Motor neuron (in vitro differentiated cells): ENCODE results near the gene PFKM. TPM values are rescaled to one million over a fixed set of nuclear protein-coding genes. Genes with fewer than 3 reads are reported as not detected.
"Not testable (repeated sequence)": the region's sequence is repeated elsewhere in the genome, so short reads cannot be mapped to it uniquely, and the experiment has no call there.

Experiments used
- ATAC-seq, 8 experiments: fragments of 200-7000 bp; cut with Tn5 transposase; replicated peaks in 6 of 8; 2 replicates each; pipeline ENCODE4 v1.8.0; 2021; ENCODE audit warnings: mild to moderate bottlenecking in 8 of 8, moderate library complexity in 8 of 8
- H3K27ac ChIP-seq, 2 donors: fragments of 250-450 bp; sonication (Bioruptor Pico); 2 replicates each; pipeline ENCODE4 v1.9.0; 2021; ENCODE audit warnings: antibody characterized with exemption in 2 of 2, mild to moderate bottlenecking in 2 of 2, moderate library complexity in 1 of 2
- H3K4me1 ChIP-seq, 2 donors: fragments of 250-450 bp; sonication (Bioruptor Pico); replicated peaks in 1 of 2; 2 replicates each; pipeline ENCODE4 v1.6.1; 2021; ENCODE audit warnings: antibody characterized with exemption in 2 of 2, mild to moderate bottlenecking in 2 of 2, moderate library complexity in 1 of 2
- H3K4me3 ChIP-seq, 5 donors: fragments of 250-450 bp; sonication (Bioruptor Pico); 2 replicates each; pipeline ENCODE4 v1.9.0; 2021; ENCODE audit warnings: antibody characterized with exemption in 5 of 5, mild to moderate bottlenecking in 5 of 5, moderate library complexity in 4 of 5
- WGBS, 10 experiments: fragments of 450-650 bp; shearing (Covaris generic); methylation state at CpG; one replicate each; pipeline ENCODE4 v1.0.0; 2022; 5-methylcytosine and 5-hydroxymethylcytosine counted together
- in situ Hi-C, 9 experiments: fragments of 400-800 bp; cut with MboI; loops; one replicate each; pipeline ENCODE4 v1.15.0; 2021; ENCODE audit warnings: low sequenced_read_pairs in 9 of 9, low pct_unique_long_range_greater_than_20kb in 2 of 9; ENCODE audit not compliant: unreplicated experiment in 9 of 9
- total RNA-seq, 8 experiments: library from RNA; unstranded; fragments of 300-600 nt; gene quantifications; 2 replicates each; pipeline versions ENCODE4 v1.2.3 to v1.2.4, GENCODE V29; 2022

PFKM gene
- total RNA-seq, 8 experiments from 2014 or later: 66.7 to 146 (median 81.6) TPM

DNA sequence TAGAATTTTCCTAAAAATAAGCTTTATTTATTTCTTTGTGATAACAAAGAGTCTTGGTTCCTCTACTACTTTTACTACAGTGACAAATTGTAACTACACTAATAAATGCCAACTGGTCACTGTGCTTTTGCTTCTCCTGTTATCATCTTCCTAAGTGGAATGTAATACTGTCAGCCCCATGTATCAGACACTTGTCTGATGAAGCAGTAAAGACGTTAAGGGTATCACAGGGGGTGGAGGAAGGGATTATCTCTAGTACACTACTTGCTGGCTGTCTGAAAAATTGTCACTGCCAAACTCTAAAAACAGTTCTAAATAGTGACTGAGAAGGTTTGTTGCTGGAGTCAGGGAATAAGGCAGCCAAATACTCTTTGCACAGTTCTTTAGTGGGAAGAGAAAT is 26.8 kb downstream of the PFKM start:
- ATAC-seq: no peak
- H3K4me1 ChIP-seq: peaks cover 0 to 5% of the 10 kb centered on the region in 2 donors
- H3K4me3 ChIP-seq: no peak overlapping the region
- 0 to 80% (median 63%) methylated on average over 1 of the region's 1 CpG; no CpG with 5 or more reads in 3 of the 10 experiments for WGBS, 10 experiments
- in situ Hi-C loops: no loop called here
- H3K27ac ChIP-seq: no peak overlapping the region

DNA sequence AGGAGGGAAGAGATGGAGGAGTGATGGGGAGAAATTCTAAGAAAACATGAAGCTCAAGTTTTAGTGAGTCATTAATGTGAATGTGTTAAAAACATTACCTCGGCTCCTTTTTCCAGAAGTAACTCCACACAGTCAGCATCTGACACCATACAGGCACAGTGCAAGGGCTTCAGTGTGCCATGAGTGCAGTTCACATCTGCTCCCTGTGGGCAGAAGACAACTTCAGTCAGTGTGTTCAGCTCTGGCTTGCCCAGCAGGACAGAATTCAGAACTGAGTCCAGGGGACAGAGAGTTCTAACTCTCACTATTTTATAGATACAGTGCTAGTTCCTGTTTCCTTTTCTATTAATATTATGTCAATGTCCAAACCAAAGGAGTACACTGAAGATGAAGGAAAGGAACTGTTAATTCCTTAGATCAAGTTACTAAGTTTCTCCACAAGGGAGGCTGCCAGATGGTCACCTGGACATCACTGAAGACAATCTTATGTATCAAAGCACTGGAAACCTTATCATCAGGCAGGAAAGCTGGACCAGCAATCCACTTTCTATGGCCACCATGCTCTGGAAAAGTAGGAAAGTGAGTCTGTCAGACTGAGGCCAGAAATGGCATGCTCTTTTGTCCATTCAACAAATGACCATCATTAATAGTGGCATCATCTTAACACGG is 32.1 kb downstream of the PFKM start:
- in situ Hi-C loops: no loop called here
- no peak for ATAC-seq
- WGBS, 10 experiments: 40 to 100% (median 86%) methylated on average over 1 to 2 of the region's 2 CpGs; no CpG with 5 or more reads in 3 of the 10 experiments
- Histone ChIP-seq H3K27ac (no peak overlapping the region), H3K4me1 (peaks cover 0 to 3% of the 10 kb centered on the region in 2 donors), H3K4me3 (no peak overlapping the region)

DNA sequence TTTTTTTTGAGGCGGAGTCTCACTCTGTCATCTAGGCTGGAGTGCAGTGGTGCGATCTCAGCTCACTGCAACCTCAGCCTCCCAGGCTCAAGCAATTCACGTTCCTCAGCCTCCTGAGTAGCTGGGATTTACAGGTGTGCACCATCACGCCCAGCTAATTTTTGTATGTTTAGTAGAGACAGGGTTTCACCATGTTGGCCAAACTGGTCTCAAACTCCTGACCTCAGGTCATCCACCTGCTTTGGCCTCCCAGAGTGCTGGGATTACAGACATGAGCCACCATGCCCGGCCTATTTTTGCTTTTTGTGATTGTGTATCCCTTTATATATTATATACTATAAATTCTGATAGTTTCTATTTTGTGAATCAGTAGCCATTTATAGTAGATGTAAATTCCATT is 36.6 kb downstream of the PFKM start:
- 67 to 100% (median 100%) methylated on average over 1 to 3 of the region's 5 CpGs; no CpG with 5 or more reads in 5 of the 10 experiments for WGBS, 10 experiments
- in situ Hi-C loops, H3K27ac ChIP-seq, H3K4me3 ChIP-seq, H3K4me1 ChIP-seq, ATAC-seq: not testable (repeated sequence)

DNA sequence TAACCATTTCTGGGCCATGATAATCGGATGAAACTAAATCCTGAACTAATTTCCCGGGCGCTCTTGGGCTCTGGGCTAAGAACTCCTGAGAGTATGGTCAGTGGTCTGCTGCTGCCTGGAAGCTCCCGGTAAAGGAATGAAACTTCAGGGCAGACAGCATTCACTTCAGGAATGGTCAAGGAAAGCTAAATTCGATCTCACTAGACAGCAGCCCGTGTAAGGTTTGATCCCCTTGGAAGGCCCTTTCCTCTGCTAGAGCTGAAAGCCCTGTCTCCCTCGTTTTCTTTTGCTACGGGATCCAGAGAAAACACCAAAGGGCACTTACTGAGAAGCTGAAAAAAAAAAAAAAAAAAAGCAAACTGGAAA is 37.5 kb downstream of the PFKM start:
- 0 to 41% (median 17%) methylated on average over 1 to 6 of the region's 8 CpGs; no CpG with 5 or more reads in 2 of the 10 experiments for WGBS, 10 experiments
- peak overlapping the region; percentile 58 to 88 (median 68) for H3K4me3 ChIP-seq
- peak in 2 of 8 experiments; percentile 2 for ATAC-seq
- peak overlapping the region; percentile 80 to 89 for H3K27ac ChIP-seq
- in situ Hi-C loops: no loop called here
- peaks cover 0 to 4% of the 10 kb centered on the region in 2 donors for H3K4me1 ChIP-seq

DNA sequence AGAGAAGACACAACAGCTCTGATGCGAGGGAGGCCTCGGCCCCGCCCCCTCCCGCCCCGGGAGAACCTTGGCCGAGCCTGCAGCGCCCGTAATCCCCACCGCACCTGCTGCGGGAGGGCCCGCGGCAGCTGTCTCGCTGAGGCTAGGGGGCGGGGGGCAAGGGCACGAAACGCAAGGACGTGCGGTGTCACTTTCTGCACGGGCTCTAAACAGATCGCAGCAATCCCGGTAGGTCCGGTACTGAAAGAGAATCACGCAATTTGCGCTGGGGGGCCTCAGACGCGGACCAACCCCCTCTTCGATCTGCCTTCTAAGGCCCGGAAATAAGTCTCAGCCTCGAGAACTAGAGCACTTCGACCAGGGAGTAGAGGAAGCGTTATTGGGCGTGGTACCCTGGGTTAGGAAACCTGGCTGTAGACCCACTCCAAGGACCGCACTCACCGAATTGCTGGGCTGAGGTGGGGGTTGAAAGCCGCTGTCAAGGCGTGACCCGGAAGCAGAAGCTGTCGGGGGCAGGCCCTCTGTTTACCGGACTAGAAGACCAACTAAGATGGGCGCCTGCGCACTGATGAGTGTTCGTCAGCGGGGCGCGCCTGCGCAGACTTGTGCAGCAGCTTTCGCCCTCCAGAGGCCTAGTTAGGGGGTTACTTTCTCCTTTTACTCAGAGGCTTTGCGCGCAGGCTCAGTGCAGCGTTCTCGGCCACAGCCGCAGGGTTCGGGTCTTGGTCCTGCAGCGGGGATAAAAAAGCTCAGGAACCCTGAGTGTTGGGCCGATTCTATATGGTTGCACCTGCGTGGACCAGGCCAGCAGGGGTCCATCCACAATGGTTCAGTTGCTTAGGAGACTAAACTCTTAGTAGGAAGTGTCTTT is 38.1 kb downstream of the PFKM start, which contains the start of gene ASB8:
TSS of gene ASB8 (minus strand) at position 498 of the 871 bp plus-strand sequence. CDS start 4,019 bp downstream, outside the sequence.
- Histone ChIP-seq H3K4me3 (peak within 1 kb of the TSS; percentile 58 to 88 (median 68)), H3K27ac (peak within 1 kb of the TSS; percentile 80 to 89), H3K4me1 (peaks cover 0 to 4% of the 10 kb centered on the region in 2 donors)
- WGBS, 10 experiments: 0 to 1% (median 0%) methylated on average over 2 to 21 of the region's 56 CpGs; no CpG with 5 or more reads in 4 of the 10 experiments
- in situ Hi-C loops: no loop called here
- peak; percentile 91 to 96 (median 94) for ATAC-seq

DNA sequence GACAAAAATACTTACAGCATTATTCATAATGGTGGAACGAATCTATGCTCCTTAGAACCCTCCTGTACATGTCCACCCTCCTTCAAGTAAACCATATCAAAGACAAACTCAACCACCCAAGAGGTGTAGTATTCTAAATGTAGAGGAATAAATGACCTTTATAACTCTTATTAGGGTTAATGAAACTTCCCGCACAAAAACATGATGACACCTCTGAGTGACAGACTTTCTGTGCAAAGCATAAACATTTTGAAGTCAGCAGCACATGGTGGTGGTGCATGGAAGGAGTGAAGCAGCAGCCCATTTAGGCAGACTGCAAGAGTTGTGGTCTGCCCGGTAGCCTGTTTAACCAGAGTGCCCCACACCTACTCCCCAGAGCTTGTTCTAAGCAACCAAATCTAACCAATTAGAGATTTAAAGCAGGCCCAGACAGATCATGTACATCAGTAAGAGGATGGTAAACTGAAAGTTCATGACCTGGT is 38.8 kb downstream of the PFKM start:
- H3K27ac ChIP-seq: peak overlapping the region; percentile 55 to 76
- peak overlapping the region; percentile 23 to 88 (median 68) for H3K4me3 ChIP-seq
- peaks cover 0 to 4% of the 10 kb centered on the region in 2 donors for H3K4me1 ChIP-seq
- ATAC-seq: peak in 1 of 8 experiments; percentile 17
- in situ Hi-C loops: no loop called here
- 67 to 100% (median 100%) methylated on average over 1 to 2 of the region's 3 CpGs; no CpG with 5 or more reads in 5 of the 10 experiments for WGBS, 10 experiments

DNA sequence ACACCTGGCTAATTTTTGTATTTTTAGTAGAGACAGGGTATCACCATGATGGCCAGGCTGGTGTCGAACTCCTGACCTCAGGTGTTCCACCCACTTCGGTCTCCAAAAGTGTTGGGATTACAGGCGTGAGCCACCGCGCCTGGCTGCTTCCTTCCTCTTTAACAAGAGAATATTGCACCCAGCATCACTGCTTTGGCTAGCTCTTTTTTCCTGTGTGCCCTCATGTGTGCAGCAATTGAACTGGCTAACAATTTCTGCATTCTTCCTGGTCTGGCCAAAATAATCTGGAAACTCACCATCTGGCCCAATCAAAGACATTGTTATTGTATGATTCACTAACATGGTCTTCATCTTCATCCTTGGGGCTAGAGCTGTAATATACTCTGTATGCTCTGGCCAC is 40.9 kb downstream of the PFKM start:
- Histone ChIP-seq H3K4me1 (peaks cover 0 to 4% of the 10 kb centered on the region in 2 donors), H3K4me3 (no peak overlapping the region), H3K27ac (no peak overlapping the region)
- in situ Hi-C loops: loop anchor here in 1 of 9 experiments (10.0 kb wide), 1 partner anchor 75 kb away; no protein-coding TSS in a partner anchor
- 88 to 100% (median 100%) methylated on average over 1 to 5 of the region's 5 CpGs; no CpG with 5 or more reads in 3 of the 10 experiments for WGBS, 10 experiments
- no peak for ATAC-seq

DNA sequence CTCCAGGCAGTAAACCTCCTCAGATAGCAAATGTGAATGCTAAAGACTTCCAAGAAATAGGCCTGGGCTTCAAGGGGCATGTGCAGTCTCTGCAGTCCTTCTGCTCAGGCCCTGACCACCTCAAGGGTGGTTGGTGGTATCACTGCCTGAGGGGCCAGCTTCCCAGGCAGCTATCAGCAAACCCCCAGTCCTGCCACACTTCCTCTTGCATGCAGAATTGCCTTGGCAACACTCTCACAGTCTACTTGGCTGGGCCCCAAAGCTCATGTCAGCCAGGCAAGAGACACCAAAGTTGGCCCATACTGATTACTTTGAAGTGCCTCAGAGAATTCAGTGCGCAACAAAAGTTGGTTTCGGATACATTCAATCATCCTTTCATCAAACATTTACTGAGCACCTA is 41.6 kb downstream of the PFKM start:
- H3K27ac ChIP-seq: no peak overlapping the region
- ATAC-seq: peak in 1 of 8 experiments; percentile 0
- in situ Hi-C loops: loop anchor here in 1 of 9 experiments (10.0 kb wide), 1 partner anchor 76 kb away; no protein-coding TSS in a partner anchor

DNA sequence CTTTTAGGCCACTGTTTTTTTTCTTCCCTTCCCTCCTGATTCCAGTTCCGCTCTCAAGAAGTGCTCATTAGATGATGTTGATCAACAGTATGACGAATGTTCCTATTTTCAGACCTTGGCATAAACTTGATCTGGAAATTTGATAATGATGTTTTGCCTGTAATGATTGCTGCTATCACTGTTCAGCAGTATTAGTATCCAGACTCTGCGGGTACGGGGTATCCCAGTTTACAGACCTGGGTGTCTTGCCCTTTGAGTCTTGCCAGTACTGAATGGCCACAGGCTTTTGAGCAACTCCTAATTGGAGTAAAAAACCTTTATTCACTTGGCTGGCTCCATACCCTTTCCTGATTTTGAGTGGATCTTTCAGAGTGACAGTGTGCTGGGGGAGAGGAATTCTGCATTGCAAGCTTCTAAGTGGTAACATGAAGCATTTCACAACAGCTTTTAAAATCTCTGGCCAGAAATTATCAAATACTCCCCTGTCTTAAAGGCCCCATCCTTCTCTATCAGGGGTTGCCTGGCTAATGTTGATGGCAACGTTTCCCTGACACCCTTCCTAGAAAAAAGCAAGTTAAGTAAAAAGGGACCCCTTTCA is 44.1 kb downstream of the PFKM start:
- no peak overlapping the region for H3K4me3 ChIP-seq
- no peak overlapping the region for H3K27ac ChIP-seq
- ATAC-seq: no peak
- H3K4me1 ChIP-seq: no peaks in the 10 kb centered on the region
- in situ Hi-C loops: loop anchor here in 1 of 9 experiments (10.0 kb wide), 1 partner anchor 78 kb away; no protein-coding TSS in a partner anchor
- 13 to 75% (median 62%) methylated on average over 2 to 5 of the region's 5 CpGs for WGBS, 10 experiments

More for the DNA sequence above, 41.6 kb downstream of the PFKM start:
- Histone ChIP-seq H3K4me1 (peaks cover 0 to 4% of the 10 kb centered on the region in 2 donors), H3K4me3 (no peak overlapping the region)
- 56 to 100% (median 93%) methylated on average over 1 to 2 of the region's 2 CpGs; no CpG with 5 or more reads in 3 of the 10 experiments for WGBS, 10 experiments

DNA sequence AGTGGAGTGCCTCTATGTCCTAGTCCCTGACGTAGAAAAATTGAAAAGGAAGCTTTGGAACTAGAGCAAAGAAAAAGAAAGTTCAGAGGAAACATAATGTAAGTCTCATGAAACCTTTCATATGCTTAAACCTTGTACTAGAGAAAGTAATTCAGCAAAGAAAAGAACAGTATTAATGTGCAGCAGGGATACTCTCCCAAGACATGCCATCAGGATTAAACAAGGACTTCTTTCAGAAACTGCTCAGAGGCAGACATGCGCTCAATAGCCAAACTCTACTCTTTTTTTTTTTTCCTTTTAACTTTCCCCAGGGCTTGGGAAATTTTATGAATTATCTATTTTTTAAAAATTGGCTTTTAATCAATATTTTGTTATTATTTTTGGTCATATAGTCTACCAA is 45.3 kb downstream of the PFKM start:
- in situ Hi-C loops: loop anchor here in 1 of 9 experiments (10.0 kb wide), 1 partner anchor 80 kb away; no protein-coding TSS in a partner anchor
- Histone ChIP-seq H3K4me1 (no peaks in the 10 kb centered on the region), H3K4me3 (no peak overlapping the region), H3K27ac (no peak overlapping the region)
- ATAC-seq: no peak
- 0 to 100% (median 73%) methylated on average over 1 to 2 of the region's 2 CpGs for WGBS, 10 experiments

DNA sequence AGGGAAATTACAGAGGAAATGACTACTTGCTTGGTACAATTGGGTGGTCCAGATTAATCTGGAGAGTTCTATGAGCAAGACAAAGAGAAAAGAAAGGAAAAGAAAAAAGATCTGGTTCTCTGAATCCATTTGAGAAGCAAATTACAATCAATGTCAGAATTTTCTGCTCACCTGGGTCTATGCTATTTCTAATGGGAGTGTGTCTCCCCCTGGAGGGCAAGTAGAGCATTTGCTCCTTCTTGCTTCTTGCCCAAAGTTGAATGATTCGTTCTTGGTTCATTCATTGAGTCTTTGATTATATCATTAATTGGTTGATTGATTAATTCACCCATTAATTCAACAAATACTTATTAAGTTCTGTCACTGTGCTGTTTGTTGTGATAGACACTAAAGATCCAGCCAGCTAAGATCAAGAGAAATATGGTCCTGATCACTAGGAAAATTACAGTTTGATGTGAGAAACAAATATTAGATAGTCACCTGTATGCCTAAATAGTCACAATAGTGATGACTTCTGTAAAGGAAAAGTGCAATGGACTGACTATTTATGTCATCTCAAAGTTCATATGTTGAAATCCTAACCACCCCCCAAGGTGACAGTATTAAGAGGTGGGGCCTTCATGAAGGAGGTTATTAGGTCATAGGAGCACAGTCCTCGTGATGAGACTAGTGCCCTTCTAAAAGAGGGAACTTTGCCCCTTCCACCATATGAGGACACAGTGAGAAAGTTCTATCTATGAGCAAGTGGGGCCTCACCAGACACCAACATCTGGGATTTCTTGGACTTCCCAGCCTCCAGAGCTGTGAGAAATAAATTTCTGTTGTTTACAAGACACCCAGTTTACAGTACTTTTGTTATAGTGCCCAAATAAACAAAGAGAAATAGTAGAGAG is 46.2 kb downstream of the PFKM start:
- Histone ChIP-seq H3K4me3 (no peak overlapping the region), H3K4me1 (no peaks in the 10 kb centered on the region), H3K27ac (no peak overlapping the region)
- peak in 4 of 8 experiments; percentile 35 to 64 (median 53) for ATAC-seq
- WGBS, 10 experiments: 0 to 14% (median 0%) methylated on average over 1 to 2 of the region's 2 CpGs; no CpG with 5 or more reads in 2 of the 10 experiments
- in situ Hi-C loops: loop anchor here in 1 of 9 experiments (10.0 kb wide), 1 partner anchor 81 kb away; no protein-coding TSS in a partner anchor
